ENCODE results near the gene S100A14. TPM values are rescaled to one million over a fixed set of nuclear protein-coding genes. Genes with fewer than 3 reads are reported as not detected.

S100A14 gene
- total and polyA plus RNA-seq, 2 of the 13 experiments (the other 11 are each of a cell fraction or from before 2014, with no cell fraction given), result 1.4 to 7.7 TPM

- TF ChIP-seq, protein P1, sequence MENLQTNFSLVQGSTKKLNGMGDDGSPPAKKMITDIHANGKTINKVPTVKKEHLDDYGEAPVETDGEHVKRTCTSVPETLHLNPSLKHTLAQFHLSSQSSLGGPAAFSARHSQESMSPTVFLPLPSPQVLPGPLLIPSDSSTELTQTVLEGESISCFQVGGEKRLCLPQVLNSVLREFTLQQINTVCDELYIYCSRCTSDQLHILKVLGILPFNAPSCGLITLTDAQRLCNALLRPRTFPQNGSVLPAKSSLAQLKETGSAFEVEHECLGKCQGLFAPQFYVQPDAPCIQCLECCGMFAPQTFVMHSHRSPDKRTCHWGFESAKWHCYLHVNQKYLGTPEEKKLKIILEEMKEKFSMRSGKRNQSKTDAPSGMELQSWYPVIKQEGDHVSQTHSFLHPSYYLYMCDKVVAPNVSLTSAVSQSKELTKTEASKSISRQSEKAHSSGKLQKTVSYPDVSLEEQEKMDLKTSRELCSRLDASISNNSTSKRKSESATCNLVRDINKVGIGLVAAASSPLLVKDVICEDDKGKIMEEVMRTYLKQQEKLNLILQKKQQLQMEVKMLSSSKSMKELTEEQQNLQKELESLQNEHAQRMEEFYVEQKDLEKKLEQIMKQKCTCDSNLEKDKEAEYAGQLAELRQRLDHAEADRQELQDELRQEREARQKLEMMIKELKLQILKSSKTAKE (CRISPR knock-in tag; IDR thresholded peaks at IDR 0.05; ENCODE audit: borderline replicate concordance), result no peak
- no peak for TF ChIP-seq HOMEZ (CRISPR knock-in tag; IDR thresholded peaks at IDR 0.05; ENCODE audit: low read depth)
- no peak for TF ChIP-seq PTBP1 (IDR thresholded peaks at IDR 0.05; ENCODE audit: low read depth, low read length, poor library complexity, severe bottlenecking)
- no peak for TF ChIP-seq ELF3 (CRISPR knock-in tag; IDR thresholded peaks at IDR 0.05)
- no peak for TF ChIP-seq ZNF678 (CRISPR knock-in tag; IDR thresholded peaks at IDR 0.05)
- no peak; the same call in 1 of the 2 replicates for TF ChIP-seq ZNF367 (CRISPR knock-in tag; IDR thresholded peaks at IDR 0.05; ENCODE audit: borderline replicate concordance)
- TF ChIP-seq RCOR2 (CRISPR knock-in tag; IDR thresholded peaks at IDR 0.05), result no peak
- no peak for TF ChIP-seq ZFP82 (CRISPR knock-in tag; IDR thresholded peaks at IDR 0.05; ENCODE audit: borderline replicate concordance)
- TF ChIP-seq TIGD3 (CRISPR knock-in tag; IDR thresholded peaks at IDR 0.05; ENCODE audit: borderline replicate concordance), result no peak
- TF ChIP-seq, protein P2, sequence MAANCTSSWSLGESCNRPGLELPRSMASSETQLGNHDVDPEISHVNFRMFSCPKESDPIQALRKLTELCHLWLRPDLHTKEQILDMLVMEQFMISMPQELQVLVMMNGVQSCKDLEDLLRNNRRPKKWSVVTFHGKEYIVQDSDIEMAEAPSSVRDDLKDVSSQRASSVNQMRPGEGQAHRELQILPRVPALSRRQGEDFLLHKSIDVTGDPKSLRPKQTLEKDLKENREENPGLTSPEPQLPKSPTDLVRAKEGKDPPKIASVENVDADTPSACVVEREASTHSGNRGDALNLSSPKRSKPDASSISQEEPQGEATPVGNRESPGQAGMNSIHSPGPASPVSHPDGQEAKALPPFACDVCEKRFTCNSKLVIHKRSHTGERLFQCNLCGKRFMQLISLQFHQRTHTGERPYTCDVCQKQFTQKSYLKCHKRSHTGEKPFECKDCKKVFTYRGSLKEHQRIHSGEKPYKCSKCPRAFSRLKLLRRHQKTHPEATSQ (CRISPR knock-in tag; IDR thresholded peaks at IDR 0.05; ENCODE audit: borderline replicate concordance), result no peak
- no peak for TF ChIP-seq ZNF546 (CRISPR knock-in tag; conservative IDR thresholded peaks at IDR 0.05)
- TF ChIP-seq RBAK (CRISPR knock-in tag; IDR thresholded peaks at IDR 0.05), result no peak
- no peak for TF ChIP-seq CEBPB (IDR thresholded peaks at IDR 0.05; ENCODE audit: borderline replicate concordance, low read depth, low read length)
- TF ChIP-seq, protein P3, sequence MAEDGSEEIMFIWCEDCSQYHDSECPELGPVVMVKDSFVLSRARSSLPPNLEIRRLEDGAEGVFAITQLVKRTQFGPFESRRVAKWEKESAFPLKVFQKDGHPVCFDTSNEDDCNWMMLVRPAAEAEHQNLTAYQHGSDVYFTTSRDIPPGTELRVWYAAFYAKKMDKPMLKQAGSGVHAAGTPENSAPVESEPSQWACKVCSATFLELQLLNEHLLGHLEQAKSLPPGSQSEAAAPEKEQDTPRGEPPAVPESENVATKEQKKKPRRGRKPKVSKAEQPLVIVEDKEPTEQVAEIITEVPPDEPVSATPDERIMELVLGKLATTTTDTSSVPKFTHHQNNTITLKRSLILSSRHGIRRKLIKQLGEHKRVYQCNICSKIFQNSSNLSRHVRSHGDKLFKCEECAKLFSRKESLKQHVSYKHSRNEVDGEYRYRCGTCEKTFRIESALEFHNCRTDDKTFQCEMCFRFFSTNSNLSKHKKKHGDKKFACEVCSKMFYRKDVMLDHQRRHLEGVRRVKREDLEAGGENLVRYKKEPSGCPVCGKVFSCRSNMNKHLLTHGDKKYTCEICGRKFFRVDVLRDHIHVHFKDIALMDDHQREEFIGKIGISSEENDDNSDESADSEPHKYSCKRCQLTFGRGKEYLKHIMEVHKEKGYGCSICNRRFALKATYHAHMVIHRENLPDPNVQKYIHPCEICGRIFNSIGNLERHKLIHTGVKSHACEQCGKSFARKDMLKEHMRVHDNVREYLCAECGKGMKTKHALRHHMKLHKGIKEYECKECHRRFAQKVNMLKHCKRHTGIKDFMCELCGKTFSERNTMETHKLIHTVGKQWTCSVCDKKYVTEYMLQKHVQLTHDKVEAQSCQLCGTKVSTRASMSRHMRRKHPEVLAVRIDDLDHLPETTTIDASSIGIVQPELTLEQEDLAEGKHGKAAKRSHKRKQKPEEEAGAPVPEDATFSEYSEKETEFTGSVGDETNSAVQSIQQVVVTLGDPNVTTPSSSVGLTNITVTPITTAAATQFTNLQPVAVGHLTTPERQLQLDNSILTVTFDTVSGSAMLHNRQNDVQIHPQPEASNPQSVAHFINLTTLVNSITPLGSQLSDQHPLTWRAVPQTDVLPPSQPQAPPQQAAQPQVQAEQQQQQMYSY (CRISPR knock-in tag; IDR thresholded peaks at IDR 0.05), result no peak
- TF ChIP-seq ZEB1 (IDR thresholded peaks at IDR 0.05; ENCODE audit: insufficient replicate concordance, low read depth), result no peak
- no peak for TF ChIP-seq HMG20B (CRISPR knock-in tag; conservative IDR thresholded peaks at IDR 0.05)
- peak; percentile 36 for TF ChIP-seq AGO2 (optimal IDR thresholded peaks at IDR 0.05; ENCODE audit: low read depth, low read length)
- no peak for TF ChIP-seq ZNF720 (CRISPR knock-in tag; IDR thresholded peaks at IDR 0.05)
- no peak for TF ChIP-seq NR3C1 (CRISPR knock-in tag; IDR thresholded peaks at IDR 0.05)
- TF ChIP-seq RFX5 (IDR thresholded peaks at IDR 0.05; ENCODE audit: low read depth, low read length), result no peak
These were observed 7.9 kb downstream of the S100A14 start (continued) for GRCh38 chr1:153608089-153608682.

Data from HepG2 (cell line).